Measurements from ENCODE around the gene GREB1. TPM values are rescaled to one million over a fixed set of nuclear protein-coding genes. Genes with fewer than 3 reads are reported as not detected.

Gene GREB1
- total and polyA plus RNA-seq, 2 of the 13 experiments (the other 11 are each of a cell fraction or from before 2014, with no cell fraction given): 31.3 to 61.2 TPM

GRCh38 chr2:11539317-11540147 lies 5.7 kb downstream of the GREB1 start (continued):
- TF ChIP-seq PRPF4 (IDR thresholded peaks at IDR 0.05; ENCODE audit: low read depth, low read length, poor library complexity, severe bottlenecking): no peak
- no peak for TF ChIP-seq RERE (CRISPR knock-in tag; IDR thresholded peaks at IDR 0.05; ENCODE audit: low read depth)
- no peak for TF ChIP-seq XBP1 (CRISPR knock-in tag; IDR thresholded peaks at IDR 0.05)
- TF ChIP-seq ZNF224 (CRISPR knock-in tag; IDR thresholded peaks at IDR 0.05): peak; percentile 86
- peak; percentile 78 for TF ChIP-seq ZNF609 (CRISPR knock-in tag; IDR thresholded peaks at IDR 0.05; ENCODE audit: borderline replicate concordance)
- peak; percentile 49; the same call in 1 of the 2 replicates for TF ChIP-seq TEF (CRISPR knock-in tag; IDR thresholded peaks at IDR 0.05)
- peak; percentile 88 for TF ChIP-seq SALL1 (CRISPR knock-in tag; IDR thresholded peaks at IDR 0.05)
- no peak for TF ChIP-seq NFE2L2 (IDR thresholded peaks at IDR 0.05; ENCODE audit: low read length)
- TF ChIP-seq CAMTA2 (CRISPR knock-in tag; IDR thresholded peaks at IDR 0.05; ENCODE audit: borderline replicate concordance): no peak
- 0 out of 2 replicates have a peak, but pooled peaks have one; percentile 69 for TF ChIP-seq CREB3 (CRISPR knock-in tag; IDR thresholded peaks at IDR 0.05)
- TF ChIP-seq ZUFSP (CRISPR knock-in tag; IDR thresholded peaks at IDR 0.05; ENCODE audit: borderline replicate concordance): no peak
- peak; percentile 24; the same call in 1 of the 2 replicates for TF ChIP-seq ZNF367 (CRISPR knock-in tag; IDR thresholded peaks at IDR 0.05; ENCODE audit: borderline replicate concordance)
- TF ChIP-seq ZNF788 (CRISPR knock-in tag; IDR thresholded peaks at IDR 0.05; ENCODE audit: borderline replicate concordance): peak; percentile 34; the same call in 1 of the 2 replicates

Measured in HepG2 (cell line).